CD4-positive, CD25-positive, alpha-beta regulatory T cell (primary cell): Measurements from ENCODE around the gene GSTA3. TPM values are rescaled to one million over a fixed set of nuclear protein-coding genes. Genes with fewer than 3 reads are reported as not detected.
"Not testable (repeated sequence)": the region's sequence is repeated elsewhere in the genome, so short reads cannot be mapped to it uniquely, and the experiment has no call there.

ENCODE experiments used
- ATAC-seq, 2 donors: fragments of 150-1000 bp; cut with Tn5 transposase; one replicate each; pipeline ENCODE4 v1.10.0; 2021; ENCODE audit warnings: low read depth in 2 of 2, moderate number of reproducible peaks in 2 of 2, moderate library complexity in 1 of 2
- DNase-seq, 3 donors: peaks; one replicate each; pipeline versions ENCODE4 v3.0.0 to v3.0.0-alpha.2; 2012 to 2022; ENCODE audit warnings: mixed read lengths in 1 of 3
- H3K27ac ChIP-seq: one replicate; pipeline ENCODE4 v1.7.0; 2013; ENCODE audit warnings: mild to moderate bottlenecking, low read length; ENCODE audit not compliant: insufficient read depth, poor library complexity, severe bottlenecking
- H3K27me3 ChIP-seq: one replicate; pipeline ENCODE4 v1.7.0; 2013; ENCODE audit warnings: low read length; ENCODE audit not compliant: control insufficient read depth, insufficient read depth
- H3K36me3 ChIP-seq: one replicate; pipeline ENCODE4 v1.7.0; 2013; ENCODE audit warnings: mild to moderate bottlenecking, low read length, moderate library complexity; ENCODE audit not compliant: control insufficient read depth, insufficient read depth
- H3K4me1 ChIP-seq: 2 replicates; pipeline ENCODE4 v1.7.0; 2013; ENCODE audit warnings: mild to moderate bottlenecking, low read length; ENCODE audit not compliant: insufficient read depth, control insufficient read depth, poor library complexity, severe bottlenecking
- H3K4me3 ChIP-seq: one replicate; pipeline ENCODE4 v1.7.0; 2013; ENCODE audit warnings: low read depth, mild to moderate bottlenecking, low read length, moderate library complexity
- H3K9me3 ChIP-seq, 2 experiments: 1 replicate in 1 of 2; 2 replicates in 1 of 2; pipeline ENCODE4 v1.7.0; 2013; ENCODE audit warnings: low read length in 2 of 2, mild to moderate bottlenecking in 1 of 2, moderate library complexity in 1 of 2; ENCODE audit not compliant: control insufficient read depth in 2 of 2
- H3K27ac Mint-ChIP-seq, 3 donors: one replicate each; pipeline ENCODE4 v1.8.0; 2020 to 2022; ENCODE audit warnings: mild to moderate bottlenecking in 3 of 3, mixed read lengths in 3 of 3, moderate library complexity in 2 of 3
- H3K27me3 Mint-ChIP-seq: one replicate; pipeline ENCODE4 v1.8.0; 2022; ENCODE audit warnings: mild to moderate bottlenecking, mixed read lengths
- H3K36me3 Mint-ChIP-seq: one replicate; pipeline ENCODE4 v1.8.0; 2020; ENCODE audit warnings: mixed read lengths
- H3K4me1 Mint-ChIP-seq, 4 donors: one replicate each; pipeline ENCODE4 v1.8.0; 2020 to 2022; ENCODE audit warnings: mixed read lengths in 4 of 4, mild to moderate bottlenecking in 1 of 4
- H3K4me3 Mint-ChIP-seq, 4 donors: one replicate each; pipeline ENCODE4 v1.8.0; 2020 to 2022; ENCODE audit warnings: mild to moderate bottlenecking in 4 of 4, mixed read lengths in 4 of 4, moderate library complexity in 3 of 4
- H3K9me3 Mint-ChIP-seq, 7 donors: one replicate each; pipeline ENCODE4 v1.8.0; 2020 to 2022; ENCODE audit warnings: mixed read lengths in 7 of 7, mild to moderate bottlenecking in 3 of 7, moderate library complexity in 2 of 7
- polyA plus RNA-seq, 4 donors: library from polyadenylated mRNA; unstranded; fragments of 300-500 nt; fragmentation: Illumina TruSeq; gene quantifications; one replicate each; pipeline ENCODE4 v1.2.3, GENCODE V29; 2021
- total RNA-seq: library from RNA; stranded (reverse); gene quantifications from one replicate; pipeline ENCODE4 v1.2.3, GENCODE V29; 2022

Gene GSTA3
- total and polyA plus RNA-seq, 5 donors from 2014 or later = not detected

DNA sequence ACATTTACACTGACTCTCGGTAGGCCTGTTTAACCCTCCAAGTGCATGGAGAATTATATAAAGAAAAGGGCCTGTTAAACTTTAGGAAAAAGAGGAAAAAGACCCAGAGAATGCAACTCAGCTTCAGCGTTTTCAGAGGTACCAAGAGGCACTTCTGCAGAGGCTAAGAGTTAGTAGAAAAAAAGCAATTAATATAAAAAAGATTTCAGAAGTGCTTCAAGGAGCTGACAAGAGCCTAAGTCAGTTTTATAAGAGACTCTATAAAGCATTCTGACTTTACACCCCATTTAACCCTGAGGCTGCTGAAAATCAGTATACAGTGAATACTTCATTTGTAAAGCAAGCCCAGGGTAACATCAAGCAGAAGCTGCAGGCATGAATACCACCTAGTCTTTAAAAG lies 14.2 kb upstream of the GSTA3 start:
- not testable (repeated sequence) for H3K4me1 Mint-ChIP-seq, H3K4me1 ChIP-seq, H3K4me3 ChIP-seq, ATAC-seq, H3K36me3 ChIP-seq, H3K9me3 Mint-ChIP-seq, DNase-seq, H3K4me3 Mint-ChIP-seq, H3K27ac Mint-ChIP-seq, H3K27me3 ChIP-seq, H3K9me3 ChIP-seq, H3K36me3 Mint-ChIP-seq, H3K27ac ChIP-seq
- H3K27me3 Mint-ChIP-seq = peaks cover 17% of the 10 kb centered on the region

DNA sequence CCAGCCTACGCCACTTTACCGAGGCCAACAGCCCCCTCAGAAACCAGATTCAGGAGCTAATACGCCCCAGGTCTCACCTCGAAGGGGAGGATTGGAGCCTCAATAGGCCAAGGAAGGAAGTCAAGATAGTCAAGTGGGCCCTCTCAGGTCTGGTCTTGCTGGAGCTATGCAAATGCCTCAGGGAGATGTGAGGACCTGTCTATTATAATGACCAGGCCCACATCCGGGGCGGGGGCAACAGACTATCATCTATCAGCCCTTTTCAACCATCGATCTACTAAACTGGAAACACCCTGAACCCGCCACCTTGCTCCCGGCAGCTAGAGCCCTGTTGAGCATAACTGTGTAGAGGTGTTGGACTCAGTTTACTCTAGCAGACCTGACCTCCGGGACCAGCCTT lies 12.7 kb upstream of the GSTA3 start:
- Histone ChIP-seq H3K4me1 (no peaks in the 10 kb centered on the region), H3K4me3 (no peak overlapping the region), H3K27ac (no peak overlapping the region), H3K36me3 (no peaks in the 10 kb centered on the region), H3K9me3 (no peaks in the 10 kb centered on the region), H3K27me3 (peaks cover 1% of the 10 kb centered on the region)
- no peaks in the 10 kb centered on the region for H3K4me1 Mint-ChIP-seq
- no peak for DNase-seq
- H3K27me3 Mint-ChIP-seq = peaks cover 13% of the 10 kb centered on the region
- H3K9me3 Mint-ChIP-seq = peaks cover 0 to 3% (median 0%) of the 10 kb centered on the region in 7 donors
- H3K27ac Mint-ChIP-seq = no peak overlapping the region
- no peak overlapping the region for H3K4me3 Mint-ChIP-seq
- no peak for ATAC-seq
- H3K36me3 Mint-ChIP-seq = no peaks in the 10 kb centered on the region

DNA sequence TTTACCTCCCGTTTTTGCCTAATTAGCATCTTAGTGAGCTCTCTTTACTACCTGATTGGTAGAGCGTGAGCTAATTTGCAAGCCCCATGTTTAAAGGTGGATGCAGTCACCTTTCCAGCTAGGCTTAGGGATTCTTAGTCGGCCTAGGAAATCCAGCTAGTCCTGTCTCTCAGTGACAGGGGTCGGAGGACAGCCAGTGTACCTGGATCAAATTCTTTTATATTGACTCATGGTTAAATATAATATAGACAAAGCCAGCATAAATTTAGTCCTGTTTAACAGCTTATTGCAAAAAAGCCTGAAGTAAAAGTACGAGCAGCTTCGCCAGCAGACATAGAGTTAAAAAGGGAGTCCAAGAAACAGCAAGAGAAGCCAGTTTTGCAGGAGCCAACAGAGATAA lies 12.2 kb upstream of the GSTA3 start:
- DNase-seq (no peak), ATAC-seq (no peak)
- no peak overlapping the region for H3K4me3 Mint-ChIP-seq
- Histone ChIP-seq H3K4me3 (no peak overlapping the region), H3K9me3 (no peaks in the 10 kb centered on the region), H3K4me1 (no peaks in the 10 kb centered on the region), H3K27me3 (peaks cover 1% of the 10 kb centered on the region), H3K27ac (no peak overlapping the region), H3K36me3 (no peaks in the 10 kb centered on the region)
- no peaks in the 10 kb centered on the region for H3K4me1 Mint-ChIP-seq
- H3K9me3 Mint-ChIP-seq = no peaks in the 10 kb centered on the region
- H3K27ac Mint-ChIP-seq = no peak overlapping the region
- no peaks in the 10 kb centered on the region for H3K36me3 Mint-ChIP-seq
- peaks cover 9% of the 10 kb centered on the region for H3K27me3 Mint-ChIP-seq

DNA sequence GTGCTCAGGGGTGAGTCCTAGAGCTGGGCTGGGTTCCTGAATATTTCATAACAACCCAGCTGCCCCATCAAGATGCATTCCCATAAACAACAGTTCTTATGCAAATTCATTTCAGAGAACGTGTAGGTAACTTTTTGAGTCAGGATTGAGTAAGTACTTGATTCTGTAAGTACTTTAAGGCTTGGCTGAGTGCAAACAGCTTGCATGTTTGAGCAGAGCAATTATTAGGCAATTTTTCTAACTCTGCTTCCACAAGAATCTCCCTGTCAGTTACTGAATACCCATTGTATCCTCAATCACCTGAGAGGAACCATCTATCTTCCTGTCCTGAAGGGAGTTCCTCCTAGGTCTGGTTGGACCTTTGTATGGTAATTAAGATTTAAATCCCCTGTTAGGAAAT lies 10.0 kb upstream of the GSTA3 start:
- H3K27me3 Mint-ChIP-seq, H3K27me3 ChIP-seq, ATAC-seq, H3K9me3 Mint-ChIP-seq, H3K4me3 Mint-ChIP-seq, H3K36me3 Mint-ChIP-seq, H3K9me3 ChIP-seq, H3K36me3 ChIP-seq, H3K4me1 ChIP-seq, H3K27ac ChIP-seq, H3K27ac Mint-ChIP-seq, DNase-seq, H3K4me3 ChIP-seq, H3K4me1 Mint-ChIP-seq: not testable (repeated sequence)

DNA sequence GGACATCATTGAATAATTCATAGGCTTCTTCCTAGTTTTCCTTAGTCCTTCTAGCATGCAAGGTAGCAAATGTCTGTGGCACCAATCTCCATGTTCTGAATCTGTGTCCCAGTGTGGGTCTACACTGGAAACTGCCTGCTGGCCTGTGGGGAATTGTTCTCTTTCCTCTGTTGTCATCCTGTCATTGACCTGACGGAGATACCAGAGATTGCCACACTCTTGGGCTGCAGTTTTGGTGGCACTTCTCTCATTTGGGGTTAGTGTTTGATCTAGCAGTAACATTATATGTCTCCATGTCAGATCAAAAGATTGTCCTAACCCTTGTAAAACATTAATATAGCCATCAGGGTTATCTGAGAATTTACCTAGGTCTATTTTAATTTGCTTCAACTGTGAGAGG lies 9.3 kb upstream of the GSTA3 start:
- not testable (repeated sequence) for H3K4me3 Mint-ChIP-seq, H3K27ac ChIP-seq, H3K27ac Mint-ChIP-seq, H3K27me3 ChIP-seq, H3K9me3 Mint-ChIP-seq, H3K4me3 ChIP-seq, H3K36me3 Mint-ChIP-seq, H3K27me3 Mint-ChIP-seq, H3K9me3 ChIP-seq, H3K4me1 Mint-ChIP-seq, DNase-seq, H3K4me1 ChIP-seq, H3K36me3 ChIP-seq, ATAC-seq

DNA sequence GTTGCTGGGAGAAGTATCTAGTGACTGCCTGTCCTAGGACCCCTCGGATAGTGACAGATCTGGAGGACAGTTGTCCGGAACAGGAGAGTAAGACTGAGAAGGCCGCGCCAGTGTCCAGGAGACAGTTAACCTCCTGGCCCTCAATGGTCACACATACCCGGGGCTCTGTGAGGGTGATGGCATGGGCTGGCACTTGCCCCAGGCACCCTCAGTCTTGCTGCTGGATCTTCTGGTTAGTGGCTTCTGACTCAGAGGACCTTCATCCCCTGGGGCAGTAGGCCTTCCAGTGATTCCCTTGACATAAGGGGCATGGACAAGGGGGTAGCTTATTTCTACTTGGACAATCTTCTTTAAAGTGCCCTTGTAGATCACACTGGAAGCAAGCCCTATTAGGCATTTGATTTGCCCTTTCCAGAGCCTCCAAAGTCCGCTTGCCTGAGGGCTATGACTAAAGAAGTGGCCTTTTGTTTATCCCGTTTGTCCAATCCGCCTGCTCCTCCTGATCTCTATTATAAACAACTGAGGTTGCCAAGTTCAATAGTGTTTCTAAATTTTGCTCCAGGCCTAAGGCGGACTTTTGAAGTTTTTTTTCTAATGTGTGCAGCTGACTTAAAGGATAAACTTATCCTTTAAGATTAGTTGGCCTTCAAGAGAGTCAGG lies 8.7 kb upstream of the GSTA3 start:
- ATAC-seq, H3K9me3 ChIP-seq, H3K27ac ChIP-seq, H3K4me3 Mint-ChIP-seq, DNase-seq, H3K4me3 ChIP-seq, H3K4me1 Mint-ChIP-seq, H3K27me3 Mint-ChIP-seq, H3K36me3 ChIP-seq, H3K9me3 Mint-ChIP-seq, H3K27ac Mint-ChIP-seq, H3K27me3 ChIP-seq, H3K36me3 Mint-ChIP-seq, H3K4me1 ChIP-seq: not testable (repeated sequence)

DNA sequence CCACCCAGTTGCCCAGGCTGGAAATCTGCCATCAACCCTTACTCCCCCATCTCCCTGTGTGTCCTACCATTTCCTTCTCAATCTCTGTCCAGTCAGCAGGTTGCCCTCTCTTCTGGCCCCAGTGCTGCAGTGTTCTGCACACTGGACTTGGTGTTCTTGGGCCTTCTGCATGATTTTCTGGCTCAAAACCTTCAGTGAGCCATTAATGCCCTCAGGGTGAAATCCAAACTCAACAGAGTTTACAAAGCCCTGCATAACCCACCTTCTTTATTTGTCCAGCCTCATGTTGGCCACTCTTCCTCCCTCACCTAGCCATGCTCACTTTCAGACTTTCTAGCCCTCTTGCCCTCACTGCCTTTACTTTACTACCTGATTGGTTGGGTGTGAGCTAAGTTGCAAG lies 5.0 kb upstream of the GSTA3 start:
- ATAC-seq = no peak
- H3K36me3 ChIP-seq = no peaks in the 10 kb centered on the region
- peaks cover 0 to 2% (median 0%) of the 10 kb centered on the region in 4 donors for H3K4me1 Mint-ChIP-seq

DNA sequence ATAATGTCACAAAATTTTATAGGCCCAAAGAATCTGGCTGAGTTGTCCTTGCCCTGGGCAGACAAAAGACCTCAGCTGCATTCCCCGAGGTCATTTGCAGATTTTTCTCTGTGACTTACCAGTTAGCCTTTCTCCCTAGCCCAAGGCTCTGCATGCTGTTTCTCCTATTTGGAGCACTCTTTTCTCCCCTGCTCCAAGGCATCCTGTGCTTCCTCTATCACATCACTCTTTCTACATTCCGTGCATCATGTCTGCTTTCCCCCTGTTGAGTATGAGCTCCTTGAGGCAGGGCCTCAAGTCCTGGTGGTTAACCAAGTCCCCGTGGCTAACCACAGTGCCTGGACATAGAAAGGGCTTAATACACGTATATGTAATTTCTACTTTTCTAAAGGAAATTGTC lies 593 bp upstream of the GSTA3 start:
- Mint-ChIP-seq H3K27ac (no peak overlapping the region), H3K9me3 (peaks cover 0 to 2% (median 0%) of the 10 kb centered on the region in 7 donors), H3K36me3 (no peaks in the 10 kb centered on the region), H3K4me1 (peaks cover 0 to 2% (median 0%) of the 10 kb centered on the region in 4 donors), H3K4me3 (no peak overlapping the region), H3K27me3 (peaks cover 6% of the 10 kb centered on the region)
- Histone ChIP-seq H3K4me1 (no peaks in the 10 kb centered on the region), H3K4me3 (no peak overlapping the region), H3K9me3 (no peaks in the 10 kb centered on the region), H3K36me3 (no peaks in the 10 kb centered on the region), H3K27me3 (peaks cover 4% of the 10 kb centered on the region), H3K27ac (no peak overlapping the region)
- DNase-seq (no peak), ATAC-seq (no peak)

More for the DNA sequence above, 5.0 kb upstream of the GSTA3 start:
- H3K27ac Mint-ChIP-seq = no peak overlapping the region
- DNase-seq = no peak
- peaks cover 2% of the 10 kb centered on the region for H3K27me3 ChIP-seq
- H3K4me3 Mint-ChIP-seq = no peak overlapping the region
- no peak overlapping the region for H3K4me3 ChIP-seq
- peaks cover 6% of the 10 kb centered on the region for H3K27me3 Mint-ChIP-seq
- peaks cover 0 to 2% (median 0%) of the 10 kb centered on the region in 7 donors for H3K9me3 Mint-ChIP-seq
- H3K27ac ChIP-seq = no peak overlapping the region
- no peaks in the 10 kb centered on the region for H3K9me3 ChIP-seq
- H3K4me1 ChIP-seq = no peaks in the 10 kb centered on the region
- no peaks in the 10 kb centered on the region for H3K36me3 Mint-ChIP-seq
